GM12873 (cell line): ENCODE data around the gene FANCM.

Experiments used
- CTCF ChIP-seq: IDR thresholded peaks from 2 replicates; pipeline ENCODE4 v1.5.1; 2012; ENCODE audit warnings: low read depth, mild to moderate bottlenecking, moderate library complexity, low read length, control low read depth; ENCODE audit not compliant: insufficient read depth; ENCODE audit errors: missing control alignments

Gene FANCM

GRCh38 chr14:45103806-45104205 is 31.9 kb upstream of the FANCM start:
- no peak for TF ChIP-seq CTCF

GRCh38 chr14:45104561-45104960 is 31.2 kb upstream of the FANCM start:
- no peak for TF ChIP-seq CTCF

GRCh38 chr14:45112896-45113781 is 22.6 kb upstream of the FANCM start:
- no peak for TF ChIP-seq CTCF

- no peak for TF ChIP-seq CTCF
Observed at GRCh38 chr14:45114327-45114726, 21.4 kb upstream of the FANCM start.

GRCh38 chr14:45118594-45118993 is 17.1 kb upstream of the FANCM start:
- TF ChIP-seq CTCF = no peak

- no peak for TF ChIP-seq CTCF
Observed at GRCh38 chr14:45120096-45120495, 15.6 kb upstream of the FANCM start.

GRCh38 chr14:45123271-45123670 is 12.5 kb upstream of the FANCM start:
- no peak for TF ChIP-seq CTCF
